Endothelial cell of umbilical vein (primary cell): ENCODE measurements around the gene PCDH9. TPM values are rescaled to one million over a fixed set of nuclear protein-coding genes. Genes with fewer than 3 reads are reported as not detected.

Source experiments
- BruUV-seq: library from RNA; stranded (reverse); fragments of 400-500 nt; replicated peaks from 2 replicates; lab custom pipeline; 2021; lab: Mats Ljungman, UMichigan
- CTCF ChIA-PET: fragments of 300-600, 350-600 bp; sonication (Branson Sonifier 250); formaldehyde crosslinking; loops from one replicate; lab custom pipeline; 2021; ENCODE audit warnings: antibody characterized with exemption, inconsistent platforms; lab: Charles Lee
- POLR2A ChIA-PET: fragments of 300-600, 350-600 bp; sonication (Branson Sonifier 250); formaldehyde crosslinking; loops from one replicate; lab custom pipeline; 2021; ENCODE audit warnings: antibody characterized with exemption, inconsistent platforms; lab: Charles Lee
- DNase-seq: peaks from one replicate; pipeline ENCODE4 v3.0.0-alpha.2; 2011; ENCODE audit warnings: low read depth, low spot score
- FAIRE-seq: peaks from 2 replicates; lab custom pipeline; 2011; peaks lifted over from hg19 to GRCh38; lab: Jason Lieb, UNC
- H2AFZ ChIP-seq: 2 replicates; pipeline ENCODE4 v1.6.0; 2012; ENCODE audit warnings: low read depth, low read length, control low read depth, inconsistent platforms
- H3K27ac ChIP-seq: 2 replicates; pipeline ENCODE4 v1.5.1; 2011; ENCODE audit warnings: low read depth, mild to moderate bottlenecking, control low read depth, low read length, moderate library complexity; ENCODE audit not compliant: insufficient read depth
- H3K27me3 ChIP-seq, 2 experiments: 2 replicates each; pipeline versions ENCODE4 v1.6.0 to v1.6.1; 2011; ENCODE audit warnings: low read length in 2 of 2, mixed read lengths in 1 of 2; ENCODE audit not compliant: control insufficient read depth in 2 of 2, insufficient read depth in 2 of 2
- H3K36me3 ChIP-seq, 2 experiments: 2 replicates in 1 of 2; 3 replicates in 1 of 2; pipeline ENCODE4 v1.5.1; 2011; ENCODE audit warnings: low read length in 2 of 2, mild to moderate bottlenecking in 1 of 2, moderate library complexity in 1 of 2; ENCODE audit not compliant: control insufficient read depth in 2 of 2, insufficient read depth in 2 of 2; ENCODE audit errors: extremely low read depth in 1 of 2
- H3K4me1 ChIP-seq: 3 replicates; pipeline ENCODE4 v1.5.1; 2011; ENCODE audit warnings: mild to moderate bottlenecking, low read length; ENCODE audit not compliant: control insufficient read depth, insufficient read depth; ENCODE audit errors: extremely low read depth
- H3K4me2 ChIP-seq: 2 replicates; pipeline ENCODE4 v1.6.1; 2011; ENCODE audit warnings: low read length, control low read depth, mixed read lengths; ENCODE audit not compliant: insufficient read depth
- H3K4me3 ChIP-seq, 3 experiments: fragments of 200-600 bp in 1 of 3; sonication (generic), shearing (Covaris generic) in 1 of 3; replicated peaks in 1 of 3; 2 replicates each; pipeline ENCODE4 v1.5.1; 2011 to 2016; ENCODE audit warnings: control low read depth in 3 of 3, low read length in 3 of 3, mild to moderate bottlenecking in 2 of 3, inconsistent platforms in 1 of 3, low read depth in 1 of 3, moderate library complexity in 1 of 3; ENCODE audit not compliant: insufficient read depth in 1 of 3
- H3K79me2 ChIP-seq: 2 replicates; pipeline ENCODE4 v1.6.0; 2012; ENCODE audit warnings: low read length, inconsistent platforms; ENCODE audit not compliant: control insufficient read depth, insufficient read depth
- H3K9ac ChIP-seq: replicated peaks from 2 replicates; pipeline ENCODE3; 2011; ENCODE audit warnings: low read length, control low read depth; ENCODE audit not compliant: insufficient read depth; ENCODE audit errors: extremely low read depth
- H3K9me1 ChIP-seq: replicated peaks from 3 replicates; pipeline ENCODE4 v1.6.0; 2011; ENCODE audit warnings: mild to moderate bottlenecking, low read length; ENCODE audit not compliant: control insufficient read depth, insufficient read depth; ENCODE audit errors: extremely low read depth
- H3K9me3 ChIP-seq: replicated peaks from 2 replicates; pipeline ENCODE4 v1.5.1; 2012; ENCODE audit warnings: low read length, inconsistent platforms; ENCODE audit not compliant: control insufficient read depth, insufficient read depth
- H4K20me1 ChIP-seq: replicated peaks from 2 replicates; pipeline ENCODE3; 2011; ENCODE audit warnings: mild to moderate bottlenecking, low read length; ENCODE audit not compliant: control insufficient read depth, insufficient read depth; ENCODE audit errors: extremely low read depth
- CTCF ChIP-seq, 2 donors: IDR thresholded peaks; 1 replicate in 1 of 2; 2 replicates in 1 of 2; pipeline ENCODE4 v1.5.1; 2011; ENCODE audit warnings: low read length in 2 of 2, mild to moderate bottlenecking in 2 of 2, moderate library complexity in 2 of 2, control low read depth in 1 of 2, inconsistent platforms in 1 of 2, low read depth in 1 of 2; ENCODE audit not compliant: insufficient read depth in 1 of 2; ENCODE audit errors: extremely low read depth in 1 of 2
- EZH2 ChIP-seq: IDR thresholded peaks from 2 replicates; pipeline ENCODE4 v1.6.1; 2012; ENCODE audit warnings: borderline replicate concordance, low read depth, mild to moderate bottlenecking, moderate library complexity, low read length, inconsistent platforms; ENCODE audit not compliant: severe bottlenecking
- FOS ChIP-seq: IDR thresholded peaks from 2 replicates; pipeline ENCODE4 v1.6.1; 2011; ENCODE audit warnings: mild to moderate bottlenecking, low read length, moderate library complexity, borderline replicate concordance; ENCODE audit not compliant: insufficient read depth
- GATA2 ChIP-seq: IDR thresholded peaks from 2 replicates; pipeline ENCODE4 v1.7.0; 2011; ENCODE audit warnings: low read depth, mild to moderate bottlenecking, moderate library complexity, mixed read lengths, low read length; ENCODE audit not compliant: insufficient read length, insufficient read depth
- JUN ChIP-seq: IDR thresholded peaks from 2 replicates; pipeline ENCODE4 v1.6.1; 2011; ENCODE audit warnings: borderline replicate concordance, low read depth; ENCODE audit not compliant: insufficient read length, insufficient read depth
- MAX ChIP-seq: IDR thresholded peaks from 2 replicates; pipeline ENCODE4 v1.6.1; 2011; ENCODE audit not compliant: insufficient read depth, insufficient read length
- MYC ChIP-seq: IDR thresholded peaks from one replicate; pipeline ENCODE4 v1.6.1; 2011; ENCODE audit warnings: mild to moderate bottlenecking, low read depth, low read length
- POLR2A ChIP-seq: IDR thresholded peaks from 2 replicates; pipeline ENCODE4 v1.6.1; 2012; ENCODE audit warnings: low read depth, mild to moderate bottlenecking, control low read depth, low read length
- POLR2AphosphoS5 ChIP-seq: IDR thresholded peaks from 2 replicates; pipeline ENCODE4 v1.6.1; 2012; ENCODE audit warnings: low read depth, mild to moderate bottlenecking, control low read depth, low read length, moderate library complexity; ENCODE audit not compliant: insufficient read depth
- dilution Hi-C: fragments of 300-500 bp; cut with MboI; formaldehyde crosslinking; loops from one replicate; pipeline ENCODE4 v1.15.0; 2019; ENCODE audit warnings: low sequenced_read_pairs; ENCODE audit not compliant: extremely low pct_ligation_motif_present
- intact Hi-C: fragments of 100-400 bp; cut with micrococcal nuclease; formaldehyde crosslinking; loops from one replicate; pipeline ENCODE4 v1.10.0; 2022
- polyA plus RNA-seq, 4 experiments: library from polyadenylated mRNA; depleted of rRNA in 3 of 4; stranded (reverse) in 3 of 4; unstranded in 1 of 4; fragments of >200 nt; gene quantifications; 2 replicates each; pipeline versions ENCODE4 v1.2.1 to v1.2.3, GENCODE V29; 2011 to 2012; ENCODE audit warnings: missing spikeins in 1 of 4
- total RNA-seq: library from RNA; stranded (reverse); gene quantifications from 2 replicates; pipeline ENCODE4 v1.2.3, GENCODE V29; 2021

Gene PCDH9
- total and polyA plus RNA-seq, 2 donors (not counting 3 experiments of a cell fraction or from before 2014, with no cell fraction given) = 1.1 to 5.2 TPM

GRCh38 chr13:66301006-66301405 lies 929.1 kb downstream of the PCDH9 start:
- ChIA-PET CTCF (no interaction called here), POLR2A (no interaction called here)
- no peak for TF ChIP-seq POLR2AphosphoS5
- no peak for TF ChIP-seq MAX
- no peak for TF ChIP-seq EZH2
- TF ChIP-seq MYC = no peak
- no peak for TF ChIP-seq GATA2
- no peak for TF ChIP-seq CTCF (IDR thresholded peaks at IDR 0.05; ENCODE audit: extremely low read depth in 1 of 2, insufficient read depth in 1 of 2, low read depth in 1 of 2, low read length in 2 of 2)
- TF ChIP-seq JUN = no peak
- no peak for TF ChIP-seq POLR2A
- no peak for TF ChIP-seq FOS
- Histone ChIP-seq H3K4me2 (no peak overlapping the region), H3K4me3 (no peak overlapping the region), H3K27ac (no peak overlapping the region), H3K27me3 (no peaks in the 10 kb centered on the region), H3K79me2 (no peaks in the 10 kb centered on the region), H3K9me3 (no peaks in the 10 kb centered on the region), H3K9ac (no peak overlapping the region), H2AFZ (no peak overlapping the region), H3K4me1 (no peaks in the 10 kb centered on the region), H4K20me1 (no peaks in the 10 kb centered on the region), H3K36me3 (no peaks in the 10 kb centered on the region), H3K9me1 (no peaks in the 10 kb centered on the region)
- intact Hi-C loops = no loop called here
- FAIRE-seq (no peak), DNase-seq (no peak)
- dilution Hi-C loops = no loop called here
- no TSS peak for BruUV-seq
